Uterus (tissue), 2 donors: ENCODE measurements around the gene SCAMP5.

ENCODE experiments used
- POLR2A ChIP-seq, 2 donors: fragments of 450-650 bp; IDR thresholded peaks; one replicate each; pipeline ENCODE4 v1.6.1; 2016; ENCODE audit warnings: antibody characterized with exemption in 2 of 2, mild to moderate bottlenecking in 1 of 2, moderate library complexity in 1 of 2
- TF ChIP-seq, protein P1 (sequence below), 4 experiments: fragments of 200-600 bp in 2 of 4; fragments of 450-650 bp in 2 of 4; sonication (generic) in 2 of 4; IDR thresholded peaks; one replicate each; pipeline ENCODE4 v1.5.1; 2016 to 2019; ENCODE audit warnings: antibody characterized with exemption in 4 of 4, mild to moderate bottlenecking in 2 of 4, moderate library complexity in 1 of 4

DNA sequence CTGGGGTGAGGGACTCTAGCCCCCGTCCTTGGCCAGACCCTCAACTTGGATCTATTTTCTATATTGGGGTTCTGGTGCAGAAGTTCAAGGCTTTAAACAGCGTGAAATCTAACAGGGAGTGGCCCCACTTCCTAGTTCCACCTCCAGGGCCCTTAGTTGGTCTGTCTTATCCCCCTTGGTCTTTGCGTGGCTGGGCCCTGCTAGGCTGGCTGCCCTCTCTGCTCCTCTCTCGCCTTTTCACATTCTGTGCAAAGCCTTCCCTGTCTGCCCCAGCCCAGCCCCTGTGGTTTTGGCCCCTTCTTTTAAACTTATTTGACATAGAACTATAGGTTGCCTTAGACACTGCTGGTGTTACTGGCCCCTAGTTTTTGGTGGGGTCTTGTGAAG is 33.6 kb downstream of the SCAMP5 start:
- TF ChIP-seq, protein P1, sequence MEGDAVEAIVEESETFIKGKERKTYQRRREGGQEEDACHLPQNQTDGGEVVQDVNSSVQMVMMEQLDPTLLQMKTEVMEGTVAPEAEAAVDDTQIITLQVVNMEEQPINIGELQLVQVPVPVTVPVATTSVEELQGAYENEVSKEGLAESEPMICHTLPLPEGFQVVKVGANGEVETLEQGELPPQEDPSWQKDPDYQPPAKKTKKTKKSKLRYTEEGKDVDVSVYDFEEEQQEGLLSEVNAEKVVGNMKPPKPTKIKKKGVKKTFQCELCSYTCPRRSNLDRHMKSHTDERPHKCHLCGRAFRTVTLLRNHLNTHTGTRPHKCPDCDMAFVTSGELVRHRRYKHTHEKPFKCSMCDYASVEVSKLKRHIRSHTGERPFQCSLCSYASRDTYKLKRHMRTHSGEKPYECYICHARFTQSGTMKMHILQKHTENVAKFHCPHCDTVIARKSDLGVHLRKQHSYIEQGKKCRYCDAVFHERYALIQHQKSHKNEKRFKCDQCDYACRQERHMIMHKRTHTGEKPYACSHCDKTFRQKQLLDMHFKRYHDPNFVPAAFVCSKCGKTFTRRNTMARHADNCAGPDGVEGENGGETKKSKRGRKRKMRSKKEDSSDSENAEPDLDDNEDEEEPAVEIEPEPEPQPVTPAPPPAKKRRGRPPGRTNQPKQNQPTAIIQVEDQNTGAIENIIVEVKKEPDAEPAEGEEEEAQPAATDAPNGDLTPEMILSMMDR (IDR thresholded peaks at IDR 0.05): no peak
- no peak for TF ChIP-seq POLR2A (IDR thresholded peaks at IDR 0.05)
